GM19351 (cell line): ENCODE data around the gene NUMB.

Experiments
- ATAC-seq: cut with Tn5 transposase; IDR thresholded peaks from one replicate; pipeline ENCODE4 v1.9.1; 2021; ENCODE audit warnings: mild to moderate bottlenecking, moderate library complexity; ENCODE audit not compliant: unreplicated experiment

The NUMB gene

GRCh38 chr14:73465823-73466532, 7.6 kb upstream of the NUMB start:
- ATAC-seq: no peak

- no peak for ATAC-seq
Observed at GRCh38 chr14:73463411-73463810, 5.1 kb upstream of the NUMB start.

- ATAC-seq: no peak
Observed at GRCh38 chr14:73462815-73463214, 4.5 kb upstream of the NUMB start.

GRCh38 chr14:73462048-73462715, 3.8 kb upstream of the NUMB start:
- ATAC-seq: no peak

GRCh38 chr14:73461478-73462047, 3.2 kb upstream of the NUMB start:
- ATAC-seq: no peak

- ATAC-seq: no peak
Observed at GRCh38 chr14:73460691-73461127, 2.4 kb upstream of the NUMB start.

- no peak for ATAC-seq
Observed at GRCh38 chr14:73459959-73460358, 1.6 kb upstream of the NUMB start.

GRCh38 chr14:73457924-73458182, 493 bp downstream of the NUMB start:
- ATAC-seq: no peak

- no peak for ATAC-seq
Observed at GRCh38 chr14:73457041-73457923, 1.1 kb downstream of the NUMB start.

- no peak for ATAC-seq
Observed at GRCh38 chr14:73455294-73455693, 3.1 kb downstream of the NUMB start.

- no peak for ATAC-seq
Observed at GRCh38 chr14:73452341-73453186, 5.8 kb downstream of the NUMB start.

- ATAC-seq: no peak
Observed at GRCh38 chr14:73443758-73444157, 14.6 kb downstream of the NUMB start.

- no peak for ATAC-seq
Observed at GRCh38 chr14:73441286-73441685, 17.1 kb downstream of the NUMB start.

GRCh38 chr14:73438993-73439392, 19.4 kb downstream of the NUMB start:
- ATAC-seq: no peak

- ATAC-seq: no peak
Observed at GRCh38 chr14:73437206-73437605, 21.1 kb downstream of the NUMB start.

GRCh38 chr14:73432124-73432523, 26.2 kb downstream of the NUMB start:
- no peak for ATAC-seq

- ATAC-seq: no peak
Observed at GRCh38 chr14:73428353-73428824, 30.0 kb downstream of the NUMB start.

- ATAC-seq: no peak
Observed at GRCh38 chr14:73427516-73428264, 30.7 kb downstream of the NUMB start.

- ATAC-seq: no peak
Observed at GRCh38 chr14:73426877-73427276, 31.5 kb downstream of the NUMB start.

- no peak for ATAC-seq
Observed at GRCh38 chr14:73424453-73424852, 33.9 kb downstream of the NUMB start.
